Activated naive CD4-positive, alpha-beta T cell treated with anti-CD3 and anti-CD28 coated beads, Interleukin-2, amount 10 ng/mL, durations not matched to agents 7 days and 5 days (primary cell): ENCODE data around the gene ERBIN.
A peak's percentile ranks its signal among the peaks of the same experiment; 100 is the strongest.

Experiments used
- CTCF ChIA-PET: fragments of 350-600 bp; sonication (Branson Sonifier 250); formaldehyde crosslinking; loops from one replicate; lab custom pipeline; 2021; ENCODE audit warnings: antibody characterized with exemption; lab: Charles Lee
- DNase-seq: peaks from one replicate; pipeline ENCODE4 v3.0.0-alpha.2; 2020
- H3K27ac Mint-ChIP-seq: one replicate; pipeline ENCODE4 v1.8.0; 2021; ENCODE audit warnings: mild to moderate bottlenecking, moderate library complexity, mixed read lengths
- H3K27me3 Mint-ChIP-seq: one replicate; pipeline ENCODE4 v1.8.0; 2021; ENCODE audit warnings: mild to moderate bottlenecking, mixed read lengths
- H3K36me3 Mint-ChIP-seq: one replicate; pipeline ENCODE4 v1.8.0; 2021; ENCODE audit warnings: mixed read lengths
- H3K4me1 Mint-ChIP-seq: one replicate; pipeline ENCODE4 v1.8.0; 2021; ENCODE audit warnings: mixed read lengths
- H3K4me3 Mint-ChIP-seq: one replicate; pipeline ENCODE4 v1.8.0; 2021; ENCODE audit warnings: mild to moderate bottlenecking, moderate library complexity, mixed read lengths
- H3K9me3 Mint-ChIP-seq: one replicate; pipeline ENCODE4 v1.8.0; 2021; ENCODE audit warnings: mixed read lengths

The ERBIN gene

GRCh38 chr5:65987982-65988381 is 61.6 kb downstream of the ERBIN start:
- no peaks in the 10 kb centered on the region for H3K9me3 Mint-ChIP-seq
- no peak for DNase-seq
- no peak overlapping the region for H3K27ac Mint-ChIP-seq
- CTCF ChIA-PET = no interaction called here
- peaks cover 3% of the 10 kb centered on the region for H3K4me1 Mint-ChIP-seq
- H3K27me3 Mint-ChIP-seq = no peaks in the 10 kb centered on the region
- H3K4me3 Mint-ChIP-seq = no peak overlapping the region
- H3K36me3 Mint-ChIP-seq = peaks cover 14% of the 10 kb centered on the region

GRCh38 chr5:65989158-65989557 is 62.8 kb downstream of the ERBIN start:
- CTCF ChIA-PET = no interaction called here
- Mint-ChIP-seq H3K36me3 (peaks cover 14% of the 10 kb centered on the region), H3K9me3 (no peaks in the 10 kb centered on the region), H3K27me3 (no peaks in the 10 kb centered on the region), H3K4me3 (no peak overlapping the region), H3K4me1 (peaks cover 3% of the 10 kb centered on the region), H3K27ac (no peak overlapping the region)
- DNase-seq = no peak

DNA sequence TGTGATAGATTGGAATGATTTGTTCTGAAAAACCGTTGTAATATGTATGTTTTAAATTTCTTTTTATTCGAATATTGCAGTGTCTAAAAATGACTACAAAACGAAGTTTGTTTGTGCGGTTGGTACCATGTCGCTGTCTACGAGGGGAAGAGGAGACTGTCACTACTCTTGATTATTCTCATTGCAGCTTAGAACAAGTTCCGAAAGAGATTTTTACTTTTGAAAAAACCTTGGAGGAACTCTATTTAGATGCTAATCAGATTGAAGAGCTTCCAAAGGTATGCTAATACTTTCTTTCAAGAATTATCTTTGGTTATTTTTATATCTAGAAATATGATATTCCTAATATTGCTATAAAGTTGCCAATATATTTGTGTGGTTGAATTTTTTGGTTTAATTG is 66.3 kb downstream of the ERBIN start:
- CTCF ChIA-PET = no interaction called here
- no peak for DNase-seq
- Mint-ChIP-seq H3K9me3 (no peaks in the 10 kb centered on the region), H3K4me3 (no peak overlapping the region), H3K36me3 (peaks cover 31% of the 10 kb centered on the region), H3K4me1 (peaks cover 3% of the 10 kb centered on the region), H3K27me3 (no peaks in the 10 kb centered on the region), H3K27ac (no peak overlapping the region)

GRCh38 chr5:65994117-65994786 is 67.9 kb downstream of the ERBIN start:
- Mint-ChIP-seq H3K36me3 (peaks cover 27% of the 10 kb centered on the region), H3K4me3 (no peak overlapping the region), H3K27ac (no peak overlapping the region), H3K4me1 (no peaks in the 10 kb centered on the region), H3K27me3 (no peaks in the 10 kb centered on the region), H3K9me3 (no peaks in the 10 kb centered on the region)
- CTCF ChIA-PET = no interaction called here
- DNase-seq = no peak

- Mint-ChIP-seq H3K27me3 (no peaks in the 10 kb centered on the region), H3K4me1 (peaks cover 22% of the 10 kb centered on the region), H3K36me3 (peaks cover 51% of the 10 kb centered on the region), H3K9me3 (no peaks in the 10 kb centered on the region), H3K4me3 (no peak overlapping the region), H3K27ac (no peak overlapping the region)
- no peak for DNase-seq
- CTCF ChIA-PET = interaction anchor here (0.6 to 1.1 kb wide), 2 partner anchors 33 to 75 kb away, joined by 3 read pairs; no protein-coding TSS in a partner anchor
These were observed 72.8 kb downstream of the ERBIN start for GRCh38 chr5:65999061-65999723.

DNA sequence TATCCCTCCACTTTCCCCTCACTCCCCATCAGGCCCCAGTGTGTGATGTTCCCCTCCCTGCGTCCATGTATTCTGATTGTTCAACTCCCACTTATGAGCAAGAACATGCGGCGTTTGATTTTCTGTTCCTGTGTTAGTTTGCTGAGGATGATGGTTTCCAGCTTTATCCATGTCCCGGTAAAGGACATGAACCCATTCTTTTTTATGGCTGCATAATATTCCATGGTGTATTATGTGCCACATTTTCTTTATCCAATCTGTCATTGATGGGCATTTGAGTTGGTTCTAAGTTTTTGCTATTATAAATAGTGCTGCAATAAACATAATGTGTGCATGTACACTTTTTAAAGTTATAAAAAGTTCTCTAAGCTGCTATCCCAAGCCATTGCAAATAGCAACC is 75.6 kb downstream of the ERBIN start:
- no peak for DNase-seq
- peaks cover 22% of the 10 kb centered on the region for H3K4me1 Mint-ChIP-seq
- no peak overlapping the region for H3K27ac Mint-ChIP-seq
- no peak overlapping the region for H3K4me3 Mint-ChIP-seq
- H3K36me3 Mint-ChIP-seq = peaks cover 56% of the 10 kb centered on the region
- H3K27me3 Mint-ChIP-seq = no peaks in the 10 kb centered on the region
- H3K9me3 Mint-ChIP-seq = peaks cover 3% of the 10 kb centered on the region
- CTCF ChIA-PET = no interaction called here

GRCh38 chr5:66002415-66002814 is 76.0 kb downstream of the ERBIN start:
- Mint-ChIP-seq H3K27ac (peak overlapping the region; percentile 58), H3K27me3 (no peaks in the 10 kb centered on the region), H3K36me3 (peaks cover 52% of the 10 kb centered on the region), H3K4me1 (peaks cover 22% of the 10 kb centered on the region), H3K9me3 (peaks cover 3% of the 10 kb centered on the region), H3K4me3 (no peak overlapping the region)
- CTCF ChIA-PET = no interaction called here
- DNase-seq = no peak

GRCh38 chr5:66004216-66004615 is 77.8 kb downstream of the ERBIN start:
- Mint-ChIP-seq H3K4me3 (no peak overlapping the region), H3K27ac (no peak overlapping the region), H3K4me1 (peaks cover 25% of the 10 kb centered on the region), H3K27me3 (no peaks in the 10 kb centered on the region), H3K9me3 (peaks cover 3% of the 10 kb centered on the region), H3K36me3 (peaks cover 58% of the 10 kb centered on the region)
- CTCF ChIA-PET = no interaction called here
- DNase-seq = no peak

DNA sequence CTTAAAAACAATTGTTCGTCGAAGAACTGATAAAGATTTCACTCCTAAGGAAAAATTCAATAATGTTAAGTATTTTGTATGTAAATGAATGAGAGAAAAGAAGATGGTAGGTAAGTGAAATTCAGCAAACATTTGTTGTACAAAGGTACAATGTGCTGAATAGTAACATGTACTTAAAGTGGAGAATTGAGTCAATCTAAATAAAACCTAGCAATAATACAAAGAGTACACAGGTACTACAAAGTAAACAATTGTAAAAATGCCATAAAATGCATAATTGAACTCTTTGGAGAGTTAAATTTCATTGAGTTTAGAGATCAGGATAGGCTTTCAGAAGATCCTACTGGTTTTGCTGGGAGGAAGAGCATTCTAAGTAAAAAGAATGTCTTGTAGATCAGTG is 82.9 kb downstream of the ERBIN start:
- H3K27ac Mint-ChIP-seq = no peak overlapping the region
- no peak overlapping the region for H3K4me3 Mint-ChIP-seq
- CTCF ChIA-PET = no interaction called here
- peaks cover 34% of the 10 kb centered on the region for H3K4me1 Mint-ChIP-seq
- H3K36me3 Mint-ChIP-seq = peaks cover 41% of the 10 kb centered on the region
- peaks cover 3% of the 10 kb centered on the region for H3K9me3 Mint-ChIP-seq
- DNase-seq = no peak
- no peaks in the 10 kb centered on the region for H3K27me3 Mint-ChIP-seq

- Mint-ChIP-seq H3K27me3 (no peaks in the 10 kb centered on the region), H3K4me3 (no peak overlapping the region), H3K36me3 (peaks cover 31% of the 10 kb centered on the region), H3K27ac (no peak overlapping the region), H3K4me1 (peaks cover 34% of the 10 kb centered on the region), H3K9me3 (no peaks in the 10 kb centered on the region)
- DNase-seq = no peak
- CTCF ChIA-PET = no interaction called here
These were observed 84.1 kb downstream of the ERBIN start for GRCh38 chr5:66010476-66010875.

DNA sequence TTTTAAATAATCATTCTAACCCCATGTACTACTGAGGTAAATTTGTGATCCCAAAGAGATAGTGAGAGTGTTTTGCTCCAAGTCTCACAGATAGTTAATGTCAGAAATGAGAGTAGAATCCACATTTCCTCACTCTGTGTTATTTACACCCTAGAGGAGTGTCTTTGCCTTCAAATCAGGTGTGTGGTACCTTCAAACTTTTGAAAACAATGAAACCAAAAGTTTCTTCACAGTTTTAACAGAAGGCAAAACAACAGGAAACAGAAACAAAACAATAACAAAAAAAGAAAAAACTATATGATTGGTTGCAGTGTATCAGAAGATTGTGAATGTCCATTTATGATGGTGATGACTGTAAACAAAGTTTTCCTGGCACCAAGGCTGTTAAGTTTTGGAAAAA is 85.9 kb downstream of the ERBIN start:
- Mint-ChIP-seq H3K36me3 (peaks cover 26% of the 10 kb centered on the region), H3K4me3 (no peak overlapping the region), H3K27me3 (no peaks in the 10 kb centered on the region), H3K27ac (peak overlapping the region; percentile 69), H3K9me3 (no peaks in the 10 kb centered on the region), H3K4me1 (peaks cover 34% of the 10 kb centered on the region)
- DNase-seq = no peak
- CTCF ChIA-PET = no interaction called here

DNA sequence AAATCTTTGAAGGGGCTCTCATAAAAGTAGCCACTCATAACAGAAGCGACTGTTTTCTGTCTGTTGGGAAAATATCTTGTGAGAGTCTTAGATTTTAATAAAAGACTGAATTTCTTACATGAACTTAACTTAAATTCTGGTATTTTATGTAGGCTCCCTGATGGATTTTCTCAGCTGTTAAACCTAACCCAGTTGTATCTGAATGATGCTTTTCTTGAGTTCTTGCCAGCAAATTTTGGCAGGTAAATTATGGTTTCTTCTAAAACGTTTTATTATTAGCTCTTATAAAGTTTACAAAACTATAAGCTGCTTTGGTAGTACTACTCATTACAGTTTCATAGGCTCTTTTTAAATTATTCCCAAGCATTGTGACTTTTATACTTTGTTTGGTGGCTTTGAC is 87.0 kb downstream of the ERBIN start:
- Mint-ChIP-seq H3K4me1 (peaks cover 41% of the 10 kb centered on the region), H3K36me3 (peaks cover 27% of the 10 kb centered on the region), H3K9me3 (no peaks in the 10 kb centered on the region), H3K27ac (no peak overlapping the region), H3K4me3 (no peak overlapping the region), H3K27me3 (no peaks in the 10 kb centered on the region)
- CTCF ChIA-PET = no interaction called here
- DNase-seq = no peak

DNA sequence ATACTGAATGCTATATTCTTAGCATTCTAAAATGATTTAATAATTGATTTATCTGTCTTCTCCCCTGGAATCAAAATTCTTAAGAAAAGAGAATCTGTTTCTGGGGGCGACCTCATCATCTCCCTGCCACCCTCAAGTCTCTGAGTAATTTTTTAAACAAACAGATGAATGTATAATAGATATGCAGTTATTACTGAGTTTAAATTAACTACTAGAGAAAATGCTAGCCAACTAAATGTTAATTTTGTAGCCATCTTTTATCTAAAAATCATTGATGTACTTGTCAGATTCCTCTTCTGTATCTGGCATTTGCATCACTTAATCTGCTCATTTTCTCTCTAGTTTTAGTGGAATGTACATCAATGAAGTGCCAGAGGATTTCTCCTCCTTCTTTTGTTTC is 87.5 kb downstream of the ERBIN start:
- Mint-ChIP-seq H3K9me3 (no peaks in the 10 kb centered on the region), H3K27ac (no peak overlapping the region), H3K4me3 (no peak overlapping the region), H3K36me3 (peaks cover 26% of the 10 kb centered on the region), H3K4me1 (peaks cover 41% of the 10 kb centered on the region), H3K27me3 (no peaks in the 10 kb centered on the region)
- CTCF ChIA-PET = no interaction called here
- no peak for DNase-seq

DNA sequence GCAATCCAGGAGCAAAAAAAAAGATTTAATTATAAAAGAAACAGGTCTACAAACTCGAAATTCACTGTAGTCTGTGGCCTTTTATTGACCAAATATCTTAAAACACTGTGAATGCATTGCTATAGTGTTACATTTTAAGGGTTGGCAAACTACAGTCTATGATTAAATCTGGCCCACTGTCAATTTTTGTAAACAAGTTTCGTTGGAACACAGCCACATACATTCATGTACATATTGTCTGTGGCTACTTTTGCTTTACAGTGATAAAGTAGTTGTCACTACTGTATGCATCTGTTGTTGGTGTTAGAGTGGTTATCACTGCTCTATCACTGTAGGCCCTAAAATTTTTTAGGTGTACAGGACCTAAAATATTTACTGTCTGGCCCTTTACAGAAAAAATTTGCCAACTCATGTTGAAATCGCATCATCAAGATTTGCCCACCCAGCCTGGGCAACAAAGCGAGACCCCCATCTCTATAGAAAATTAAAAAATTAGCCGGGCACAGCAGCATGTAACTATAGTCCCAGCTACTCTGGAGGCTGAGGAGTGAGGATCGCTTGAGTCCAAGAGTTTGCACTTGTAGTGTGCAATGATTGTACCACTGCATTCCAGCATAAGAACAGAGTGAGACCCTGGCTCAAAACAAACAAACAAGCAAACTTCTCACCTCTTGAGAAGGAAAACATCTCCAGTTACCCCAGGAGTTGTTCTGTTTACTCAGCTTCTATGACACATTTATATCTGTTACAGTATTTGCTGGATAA is 89.0 kb downstream of the ERBIN start:
- no peaks in the 10 kb centered on the region for H3K9me3 Mint-ChIP-seq
- DNase-seq = no peak
- no peak overlapping the region for H3K4me3 Mint-ChIP-seq
- peaks cover 26% of the 10 kb centered on the region for H3K4me1 Mint-ChIP-seq
- CTCF ChIA-PET = no interaction called here
- no peak overlapping the region for H3K27ac Mint-ChIP-seq
- H3K36me3 Mint-ChIP-seq = peaks cover 17% of the 10 kb centered on the region
- no peaks in the 10 kb centered on the region for H3K27me3 Mint-ChIP-seq
